K562 (cell line): ENCODE results near the gene HCN3. TPM values are rescaled to one million over a fixed set of nuclear protein-coding genes. Genes with fewer than 3 reads are reported as not detected.

ENCODE experiments used
- ATAC-seq: fragments of 200-7000 bp; cut with Tn5 transposase; 3 replicates; pipeline ENCODE4 v1.9.1; 2020; ENCODE audit warnings: moderate library complexity
- BruUV-seq: library from RNA; stranded (reverse); fragments of 400-500 nt; replicated peaks from 2 replicates; lab custom pipeline; 2021; lab: Mats Ljungman, UMichigan
- CTCF ChIA-PET: fragments of 300-600 bp; formaldehyde crosslinking; extraction: SDS; loops from one replicate; lab custom pipeline; 2021; ENCODE audit warnings: low intra/inter-chr PET ratio; lab: Yijun Ruan, JAX
- POLR2A ChIA-PET: fragments of 300-600, 350-650 bp; sonication (Branson Sonifier 250); formaldehyde crosslinking; extraction: SDS; loops from one replicate; lab custom pipeline; 2021; ENCODE audit warnings: antibody characterized with exemption, inconsistent platforms; lab: Yijun Ruan, JAX
- DNase-seq, 4 experiments: peaks; one replicate each; pipeline versions ENCODE4 v3.0.0 to v3.0.0-alpha.2; 2011 to 2018; ENCODE audit warnings: low spot score in 3 of 4, mixed read lengths in 3 of 4; ENCODE audit errors: extremely low read depth in 1 of 4
- FAIRE-seq: peaks from 2 replicates; lab custom pipeline; 2011; peaks lifted over from hg19 to GRCh38; lab: Jason Lieb, UNC
- H2AFZ ChIP-seq: 2 replicates; pipeline ENCODE4 v1.6.0; 2011; ENCODE audit warnings: low read depth, low read length, control low read depth, inconsistent platforms
- H3K27ac ChIP-seq: fragments of 200-600 bp; 3 replicates; pipeline ENCODE4 v1.8.0; 2011; ENCODE audit warnings: low read depth, mild to moderate bottlenecking, control low read depth, inconsistent platforms, low read length, moderate library complexity, mixed read lengths; ENCODE audit errors: extremely low read depth
- H3K27me3 ChIP-seq, 2 experiments: fragments of 300-600 bp in 1 of 2; 2 replicates in 1 of 2; 3 replicates in 1 of 2; pipeline versions ENCODE4 v1.6.0 to v1.8.0; 2011; ENCODE audit warnings: inconsistent platforms in 2 of 2, low read length in 2 of 2, mild to moderate bottlenecking in 1 of 2, mixed read lengths in 1 of 2, moderate library complexity in 1 of 2; ENCODE audit not compliant: control insufficient read depth in 2 of 2, insufficient read depth in 2 of 2
- H3K36me3 ChIP-seq: fragments of 300-600 bp; 3 replicates; pipeline ENCODE4 v1.8.0; 2011; ENCODE audit warnings: mild to moderate bottlenecking, low read length, inconsistent platforms; ENCODE audit not compliant: control insufficient read depth, insufficient read depth
- H3K4me1 ChIP-seq, 2 experiments: fragments of 200-600 bp in 1 of 2; replicated peaks in 1 of 2; 2 replicates in 1 of 2; 3 replicates in 1 of 2; pipeline versions ENCODE4 v1.5.1 to v1.8.0; 2011; ENCODE audit warnings: inconsistent platforms in 2 of 2, low read length in 2 of 2, mild to moderate bottlenecking in 1 of 2, mixed read lengths in 1 of 2, moderate library complexity in 1 of 2; ENCODE audit not compliant: control insufficient read depth in 2 of 2, insufficient read depth in 2 of 2
- H3K4me2 ChIP-seq: 2 replicates; pipeline ENCODE4 v1.6.1; 2011; ENCODE audit warnings: low read length, control low read depth, inconsistent platforms, mixed read lengths; ENCODE audit not compliant: insufficient read depth
- H3K4me3 ChIP-seq: fragments of 200-600 bp; sonication (generic), shearing (Covaris generic); 2 replicates; pipeline ENCODE4 v1.5.1; 2016; ENCODE audit warnings: control low read depth, inconsistent platforms
- H3K79me2 ChIP-seq: fragments of 200-600 bp; 3 replicates; pipeline ENCODE4 v1.8.0; 2011; ENCODE audit warnings: low read length, inconsistent platforms; ENCODE audit not compliant: control insufficient read depth, insufficient read depth
- H3K9ac ChIP-seq, 2 experiments: 2 replicates each; pipeline versions ENCODE4 v1.6.0 to v1.6.1; 2011; ENCODE audit warnings: low read depth in 2 of 2, low read length in 2 of 2, control low read depth in 1 of 2, inconsistent platforms in 1 of 2, mild to moderate bottlenecking in 1 of 2, mixed read lengths in 1 of 2; ENCODE audit not compliant: insufficient read depth in 1 of 2
- H3K9me1 ChIP-seq: one replicate; pipeline ENCODE4 v1.6.0; 2011; ENCODE audit warnings: inconsistent platforms, mild to moderate bottlenecking, low read length, moderate library complexity; ENCODE audit not compliant: control insufficient read depth, insufficient read depth
- H3K9me3 ChIP-seq: replicated peaks from 2 replicates; pipeline ENCODE4 v1.5.1; 2011; ENCODE audit warnings: low read depth, low read length, inconsistent platforms; ENCODE audit not compliant: control insufficient read depth, insufficient read depth
- H4K20me1 ChIP-seq: replicated peaks from 2 replicates; pipeline ENCODE4 v1.6.1; 2011; ENCODE audit warnings: low read length, inconsistent platforms, mixed read lengths; ENCODE audit not compliant: control insufficient read depth, insufficient read depth
- GATA2 ChIP-seq: sonication (generic); formaldehyde crosslinking; IDR thresholded peaks from 2 replicates; pipeline ENCODE4 v1.4.0; 2020; ENCODE audit warnings: mild to moderate bottlenecking, missing genetic modification reagents
- MAFK ChIP-seq: IDR thresholded peaks from 2 replicates; pipeline ENCODE4 v1.6.1; 2011; ENCODE audit warnings: low read length, improper control_type of control experiment
- POLR3A ChIP-seq: IDR thresholded peaks from 2 replicates; pipeline ENCODE4 v1.6.1; 2011; ENCODE audit warnings: borderline replicate concordance, mild to moderate bottlenecking, moderate library complexity; ENCODE audit not compliant: insufficient read length, insufficient read depth; ENCODE audit errors: extremely low read depth
- ZNF324 ChIP-seq: fragments of 250-450 bp; sonication (Bioruptor Pico); IDR thresholded peaks from 2 replicates; pipeline ENCODE4 v1.4.0; 2020; ENCODE audit warnings: mild to moderate bottlenecking
- WGBS: fragments of 100-300 bp; shearing (Covaris generic); methylation state at CpG from one replicate; pipeline ENCODE4 v1.1.6; 2016; ENCODE audit warnings: low coverage, mixed read lengths; ENCODE audit not compliant: insufficient coverage; ENCODE audit errors: missing lambda C conversion rate; 5-methylcytosine and 5-hydroxymethylcytosine counted together
- in situ Hi-C: fragments of 300-500 bp; cut with MboI; formaldehyde crosslinking; loops from 4 replicates; pipeline ENCODE4 v1.15.0; 2018; ENCODE audit warnings: inconsistent platforms, mixed read lengths
- intact Hi-C: fragments of 100-400 bp; cut with micrococcal nuclease; formaldehyde crosslinking; loops from 2 replicates; pipeline ENCODE4 v1.14.2; 2022
- polyA plus RNA-seq, 8 experiments: library from polyadenylated mRNA; depleted of rRNA in 4 of 8; stranded (reverse) in 5 of 8; unstranded in 3 of 8; fragments of >200 nt; fragmentation: Nextera tagmentation in 2 of 8; fragmentation: Illumina TruSeq in 1 of 8; extraction: Ambion mirVana in 2 of 8; extraction: Trizol in 1 of 8; gene quantifications; 2 replicates each; pipeline versions ENCODE4 v1.2.1 to v1.2.3, GENCODE V29; 2011 to 2014; ENCODE audit warnings: inconsistent platforms in 1 of 8, missing spikeins in 1 of 8
- total RNA-seq, 7 experiments: library from RNA; depleted of rRNA in 6 of 7; stranded (reverse); fragments of >200 nt in 6 of 7; fragmentation: Illumina TruSeq in 2 of 7; extraction: Trizol in 2 of 7; gene quantifications; 2 replicates each; pipeline versions ENCODE4 v1.2.1 to v1.2.3, GENCODE V29; 2011 to 2021; ENCODE audit warnings: low replicate concordance in 1 of 7
- TF ChIP-seq, protein P1 (sequence below): sonication (generic); formaldehyde crosslinking; IDR thresholded peaks from 2 replicates; pipeline ENCODE4 v1.8.1; 2022; ENCODE audit warnings: missing genetic modification reagents
- TF ChIP-seq, protein P2 (sequence below): sonication (generic); formaldehyde crosslinking; IDR thresholded peaks from 2 replicates; pipeline ENCODE4 v1.8.0; 2022; ENCODE audit warnings: missing genetic modification reagents, mild to moderate bottlenecking, moderate library complexity, borderline replicate concordance
- TF ChIP-seq, protein P3 (sequence below): fragments of 450-650 bp; IDR thresholded peaks from 2 replicates; pipeline ENCODE4 v1.6.1; 2016; ENCODE audit warnings: low read depth

The HCN3 gene
- total and polyA plus RNA-seq, 9 of the 15 experiments (the other 6 are each of a cell fraction or from before 2014, with no cell fraction given): 0.91 to 9.7 (median 3.9) TPM

DNA sequence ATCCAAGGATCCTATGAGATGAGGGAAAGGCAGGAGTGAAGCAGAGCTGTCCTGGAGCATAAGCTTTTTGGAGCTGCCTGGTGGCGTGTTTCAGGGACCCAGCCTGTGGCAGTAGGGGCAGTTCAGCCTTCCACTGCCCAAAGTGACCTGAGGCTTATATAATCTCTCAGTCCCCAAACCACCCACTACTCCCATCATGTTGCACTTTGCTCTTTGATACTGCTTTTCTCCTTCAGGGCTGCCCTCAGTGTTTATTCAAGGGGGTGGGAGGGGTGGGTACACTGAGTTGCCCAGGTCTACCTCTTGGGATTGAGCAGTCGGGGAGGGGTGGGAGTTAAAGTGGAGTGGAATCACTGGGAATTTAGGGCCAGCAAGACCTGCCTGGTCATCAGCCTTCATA, 9.3 kb downstream of the HCN3 start (continued):
- TF ChIP-seq ZNF324 (CRISPR knock-in tag) (no peak), MAFK (no peak), GATA2 (CRISPR knock-in tag) (no peak), POLR3A (no peak)
- TF ChIP-seq, protein P1, sequence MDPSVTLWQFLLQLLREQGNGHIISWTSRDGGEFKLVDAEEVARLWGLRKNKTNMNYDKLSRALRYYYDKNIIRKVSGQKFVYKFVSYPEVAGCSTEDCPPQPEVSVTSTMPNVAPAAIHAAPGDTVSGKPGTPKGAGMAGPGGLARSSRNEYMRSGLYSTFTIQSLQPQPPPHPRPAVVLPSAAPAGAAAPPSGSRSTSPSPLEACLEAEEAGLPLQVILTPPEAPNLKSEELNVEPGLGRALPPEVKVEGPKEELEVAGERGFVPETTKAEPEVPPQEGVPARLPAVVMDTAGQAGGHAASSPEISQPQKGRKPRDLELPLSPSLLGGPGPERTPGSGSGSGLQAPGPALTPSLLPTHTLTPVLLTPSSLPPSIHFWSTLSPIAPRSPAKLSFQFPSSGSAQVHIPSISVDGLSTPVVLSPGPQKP (CRISPR knock-in tag): no peak
- TF ChIP-seq, protein P2, sequence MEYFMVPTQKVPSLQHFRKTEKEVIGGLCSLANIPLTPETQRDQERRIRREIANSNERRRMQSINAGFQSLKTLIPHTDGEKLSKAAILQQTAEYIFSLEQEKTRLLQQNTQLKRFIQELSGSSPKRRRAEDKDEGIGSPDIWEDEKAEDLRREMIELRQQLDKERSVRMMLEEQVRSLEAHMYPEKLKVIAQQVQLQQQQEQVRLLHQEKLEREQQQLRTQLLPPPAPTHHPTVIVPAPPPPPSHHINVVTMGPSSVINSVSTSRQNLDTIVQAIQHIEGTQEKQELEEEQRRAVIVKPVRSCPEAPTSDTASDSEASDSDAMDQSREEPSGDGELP (CRISPR knock-in tag): no peak

DNA sequence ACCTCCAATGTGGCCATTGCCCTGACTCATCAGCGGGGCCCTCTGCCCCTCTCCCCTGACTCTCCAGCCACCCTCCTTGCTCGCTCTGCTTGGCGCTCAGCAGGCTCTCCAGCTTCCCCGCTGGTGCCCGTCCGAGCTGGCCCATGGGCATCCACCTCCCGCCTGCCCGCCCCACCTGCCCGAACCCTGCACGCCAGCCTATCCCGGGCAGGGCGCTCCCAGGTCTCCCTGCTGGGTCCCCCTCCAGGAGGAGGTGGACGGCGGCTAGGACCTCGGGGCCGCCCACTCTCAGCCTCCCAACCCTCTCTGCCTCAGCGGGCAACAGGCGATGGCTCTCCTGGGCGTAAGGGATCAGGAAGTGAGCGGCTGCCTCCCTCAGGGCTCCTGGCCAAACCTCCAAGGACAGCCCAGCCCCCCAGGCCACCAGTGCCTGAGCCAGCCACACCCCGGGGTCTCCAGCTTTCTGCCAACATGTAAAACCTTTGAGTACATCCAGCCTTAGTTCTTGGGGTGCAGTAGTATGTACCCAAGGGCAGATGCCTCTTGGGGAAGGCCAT, 10.8 kb downstream of the HCN3 start:
- H2AFZ ChIP-seq: no peak overlapping the region
- H3K27ac ChIP-seq: no peak overlapping the region
- no peak; the same call in 2 of the 3 replicates for ATAC-seq
- H3K4me2 ChIP-seq: no peak overlapping the region
- intact Hi-C loops: no loop called here
- H3K9me3 ChIP-seq: no peaks in the 10 kb centered on the region
- H3K27me3 ChIP-seq: no peaks in the 10 kb centered on the region
- ChIA-PET CTCF (no interaction called here), POLR2A (interaction anchor here (0.8 to 1.7 kb wide), 4 partner anchors 10 to 22 kb away, joined by 3 to 7 read pairs (median 4); partner anchors contain the start of gene PKLR)
- no peak for DNase-seq
- H4K20me1 ChIP-seq: no peaks in the 10 kb centered on the region; the same call in 1 of the 2 replicates
- FAIRE-seq: no peak
- WGBS: 86% methylated on average over 18 of the region's 21 CpGs
- peaks cover 38% of the 10 kb centered on the region; the same call in 2 of the 3 replicates for H3K36me3 ChIP-seq
- H3K9me1 ChIP-seq: no peaks in the 10 kb centered on the region
- BruUV-seq: no TSS peak
- H3K4me1 ChIP-seq: peaks cover 0 to 29% of the 10 kb centered on the region in 2 experiments; a peak in 3 of 5 replicates
- peak overlapping the region in 1 of 2 experiments; percentile 66; a peak in 2 of 4 replicates for H3K9ac ChIP-seq
- no peaks in the 10 kb centered on the region for H3K79me2 ChIP-seq
- no peak overlapping the region for H3K4me3 ChIP-seq
- in situ Hi-C loops: no loop called here
- TF ChIP-seq, protein P3, sequence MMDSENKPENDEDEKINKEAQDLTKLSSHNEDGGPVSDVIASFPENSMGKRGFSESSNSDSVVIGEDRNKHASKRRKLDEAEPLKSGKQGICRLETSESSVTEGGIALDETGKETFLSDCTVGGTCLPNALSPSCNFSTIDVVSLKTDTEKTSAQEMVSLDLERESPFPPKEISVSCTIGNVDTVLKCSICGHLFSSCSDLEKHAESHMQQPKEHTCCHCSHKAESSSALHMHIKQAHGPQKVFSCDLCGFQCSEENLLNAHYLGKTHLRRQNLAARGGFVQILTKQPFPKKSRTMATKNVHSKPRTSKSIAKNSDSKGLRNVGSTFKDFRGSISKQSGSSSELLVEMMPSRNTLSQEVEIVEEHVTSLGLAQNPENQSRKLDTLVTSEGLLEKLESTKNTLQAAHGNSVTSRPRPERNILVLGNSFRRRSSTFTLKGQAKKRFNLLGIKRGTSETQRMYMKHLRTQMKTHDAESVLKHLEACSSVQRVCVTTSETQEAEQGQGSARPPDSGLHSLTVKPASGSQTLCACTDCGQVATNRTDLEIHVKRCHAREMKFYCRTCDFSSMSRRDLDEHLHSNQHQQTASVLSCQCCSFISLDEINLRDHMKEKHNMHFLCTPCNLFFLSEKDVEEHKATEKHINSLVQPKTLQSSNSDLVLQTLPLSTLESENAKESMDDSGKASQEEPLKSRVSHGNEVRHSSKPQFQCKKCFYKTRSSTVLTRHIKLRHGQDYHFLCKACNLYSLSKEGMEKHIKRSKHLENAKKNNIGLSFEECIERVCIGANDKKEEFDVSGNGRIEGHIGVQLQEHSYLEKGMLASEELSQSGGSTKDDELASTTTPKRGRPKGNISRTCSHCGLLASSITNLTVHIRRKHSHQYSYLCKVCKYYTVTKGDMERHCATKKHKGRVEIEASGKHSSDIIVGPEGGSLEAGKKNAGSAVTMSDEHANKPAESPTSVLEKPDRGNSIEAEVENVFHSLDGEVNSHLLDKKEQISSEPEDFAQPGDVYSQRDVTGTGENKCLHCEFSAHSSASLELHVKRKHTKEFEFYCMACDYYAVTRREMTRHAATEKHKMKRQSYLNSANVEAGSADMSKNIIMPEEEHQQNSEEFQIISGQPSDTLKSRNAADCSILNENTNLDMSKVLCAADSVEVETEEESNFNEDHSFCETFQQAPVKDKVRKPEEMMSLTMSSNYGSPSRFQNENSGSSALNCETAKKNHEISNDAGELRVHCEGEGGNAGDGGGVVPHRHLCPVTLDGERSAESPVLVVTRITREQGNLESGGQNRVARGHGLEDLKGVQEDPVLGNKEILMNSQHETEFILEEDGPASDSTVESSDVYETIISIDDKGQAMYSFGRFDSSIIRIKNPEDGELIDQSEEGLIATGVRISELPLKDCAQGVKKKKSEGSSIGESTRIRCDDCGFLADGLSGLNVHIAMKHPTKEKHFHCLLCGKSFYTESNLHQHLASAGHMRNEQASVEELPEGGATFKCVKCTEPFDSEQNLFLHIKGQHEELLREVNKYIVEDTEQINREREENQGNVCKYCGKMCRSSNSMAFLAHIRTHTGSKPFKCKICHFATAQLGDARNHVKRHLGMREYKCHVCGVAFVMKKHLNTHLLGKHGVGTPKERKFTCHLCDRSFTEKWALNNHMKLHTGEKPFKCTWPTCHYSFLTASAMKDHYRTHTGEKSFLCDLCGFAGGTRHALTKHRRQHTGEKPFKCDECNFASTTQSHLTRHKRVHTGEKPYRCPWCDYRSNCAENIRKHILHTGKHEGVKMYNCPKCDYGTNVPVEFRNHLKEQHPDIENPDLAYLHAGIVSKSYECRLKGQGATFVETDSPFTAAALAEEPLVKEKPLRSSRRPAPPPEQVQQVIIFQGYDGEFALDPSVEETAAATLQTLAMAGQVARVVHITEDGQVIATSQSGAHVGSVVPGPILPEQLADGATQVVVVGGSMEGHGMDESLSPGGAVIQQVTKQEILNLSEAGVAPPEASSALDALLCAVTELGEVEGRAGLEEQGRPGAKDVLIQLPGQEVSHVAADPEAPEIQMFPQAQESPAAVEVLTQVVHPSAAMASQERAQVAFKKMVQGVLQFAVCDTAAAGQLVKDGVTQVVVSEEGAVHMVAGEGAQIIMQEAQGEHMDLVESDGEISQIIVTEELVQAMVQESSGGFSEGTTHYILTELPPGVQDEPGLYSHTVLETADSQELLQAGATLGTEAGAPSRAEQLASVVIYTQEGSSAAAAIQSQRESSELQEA: no peak
